A549 (cell line): Measurements from ENCODE around the gene CCDC38.

Source experiments
- GATA3 ChIP-seq: IDR thresholded peaks from 2 replicates; pipeline ENCODE4 v1.6.1; 2012; ENCODE audit warnings: borderline replicate concordance
- JUN ChIP-seq, 2 experiments: fragments of >200 bp; sonication (Bioruptor Twin); formaldehyde crosslinking; IDR thresholded peaks; 2 replicates in 1 of 2; 3 replicates in 1 of 2; pipeline ENCODE4 v1.6.1; 2016 to 2017
- POLR2A ChIP-seq: IDR thresholded peaks from 2 replicates; pipeline ENCODE4 v1.6.1; 2012; ENCODE audit warnings: mild to moderate bottlenecking, low read length
- TF ChIP-seq, protein P1 (sequence below): fragments of >200 bp; sonication (Bioruptor Twin); formaldehyde crosslinking; IDR thresholded peaks from 3 replicates; pipeline ENCODE4 v1.5.1; 2016

DNA sequence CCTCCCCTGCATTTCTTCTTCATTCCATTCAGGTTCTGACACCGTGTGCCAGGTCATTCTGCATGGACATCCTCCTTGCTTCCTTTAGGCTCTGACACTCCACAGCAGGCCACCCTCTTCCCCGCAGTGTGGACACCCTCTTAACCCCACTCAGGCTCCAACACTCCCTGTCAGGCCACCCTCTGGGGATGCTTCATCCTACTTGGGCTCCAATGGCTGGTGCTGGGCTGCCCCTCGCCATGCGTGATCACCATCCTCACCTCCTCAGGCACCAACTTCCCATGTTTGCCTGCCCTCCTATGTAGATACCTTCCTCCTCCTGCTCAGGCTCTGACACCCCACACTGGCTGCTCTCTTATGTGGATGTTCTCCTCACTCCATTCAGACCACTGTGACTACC lies 90.3 kb downstream of the CCDC38 start:
- TF ChIP-seq, protein P1, sequence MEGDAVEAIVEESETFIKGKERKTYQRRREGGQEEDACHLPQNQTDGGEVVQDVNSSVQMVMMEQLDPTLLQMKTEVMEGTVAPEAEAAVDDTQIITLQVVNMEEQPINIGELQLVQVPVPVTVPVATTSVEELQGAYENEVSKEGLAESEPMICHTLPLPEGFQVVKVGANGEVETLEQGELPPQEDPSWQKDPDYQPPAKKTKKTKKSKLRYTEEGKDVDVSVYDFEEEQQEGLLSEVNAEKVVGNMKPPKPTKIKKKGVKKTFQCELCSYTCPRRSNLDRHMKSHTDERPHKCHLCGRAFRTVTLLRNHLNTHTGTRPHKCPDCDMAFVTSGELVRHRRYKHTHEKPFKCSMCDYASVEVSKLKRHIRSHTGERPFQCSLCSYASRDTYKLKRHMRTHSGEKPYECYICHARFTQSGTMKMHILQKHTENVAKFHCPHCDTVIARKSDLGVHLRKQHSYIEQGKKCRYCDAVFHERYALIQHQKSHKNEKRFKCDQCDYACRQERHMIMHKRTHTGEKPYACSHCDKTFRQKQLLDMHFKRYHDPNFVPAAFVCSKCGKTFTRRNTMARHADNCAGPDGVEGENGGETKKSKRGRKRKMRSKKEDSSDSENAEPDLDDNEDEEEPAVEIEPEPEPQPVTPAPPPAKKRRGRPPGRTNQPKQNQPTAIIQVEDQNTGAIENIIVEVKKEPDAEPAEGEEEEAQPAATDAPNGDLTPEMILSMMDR, result no peak
- TF ChIP-seq GATA3 (no peak), POLR2A (no peak), JUN (IDR thresholded peaks at IDR 0.05) (no peak)
